NCI-H1694 treated with DMSO at 0.1 percent for 48 hours (cell line): ENCODE results near the gene NDST4.

Experiments used
- DNase-seq: peaks from one replicate; lab custom pipeline; 2025; lab: John Stamatoyannopoulos, UW

NDST4 gene

GRCh38 chr4:114907568-114907967, 205.9 kb downstream of the NDST4 start:
- DNase-seq, result no peak

- DNase-seq, result no peak
These were observed 208.4 kb downstream of the NDST4 start for GRCh38 chr4:114905017-114905416.

GRCh38 chr4:114900934-114901333, 212.5 kb downstream of the NDST4 start:
- DNase-seq, result no peak

- no peak for DNase-seq
These were observed 222.6 kb downstream of the NDST4 start for GRCh38 chr4:114890773-114891172.

GRCh38 chr4:114886761-114887160, 226.7 kb downstream of the NDST4 start:
- DNase-seq, result no peak

GRCh38 chr4:114883641-114884040, 229.8 kb downstream of the NDST4 start:
- no peak for DNase-seq

GRCh38 chr4:114879916-114880669, 233.3 kb downstream of the NDST4 start:
- DNase-seq, result peak; percentile 80

GRCh38 chr4:114875630-114876029, 237.8 kb downstream of the NDST4 start:
- no peak for DNase-seq

GRCh38 chr4:114874321-114874720, 239.1 kb downstream of the NDST4 start:
- DNase-seq, result no peak

- no peak for DNase-seq
These were observed 242.4 kb downstream of the NDST4 start for GRCh38 chr4:114870987-114871386.

GRCh38 chr4:114866901-114867670, 246.3 kb downstream of the NDST4 start:
- no peak for DNase-seq

GRCh38 chr4:114864060-114864459, 249.4 kb downstream of the NDST4 start:
- DNase-seq, result no peak

- no peak for DNase-seq
These were observed 252.6 kb downstream of the NDST4 start for GRCh38 chr4:114860786-114861185.

- DNase-seq, result no peak
These were observed 255.6 kb downstream of the NDST4 start for GRCh38 chr4:114857831-114858230.

GRCh38 chr4:114839986-114840385, 273.4 kb downstream of the NDST4 start:
- DNase-seq, result no peak

- no peak for DNase-seq
These were observed 282.8 kb downstream of the NDST4 start for GRCh38 chr4:114830628-114831027.

- no peak for DNase-seq
These were observed 285.8 kb downstream of the NDST4 start for GRCh38 chr4:114827651-114828050.

GRCh38 chr4:114815760-114816159, 297.7 kb downstream of the NDST4 start:
- no peak for DNase-seq

- no peak for DNase-seq
These were observed 299.5 kb downstream of the NDST4 start for GRCh38 chr4:114813961-114814360.

- DNase-seq, result no peak
These were observed 301.7 kb downstream of the NDST4 start for GRCh38 chr4:114811564-114812301.

- DNase-seq, result no peak
These were observed 305.5 kb downstream of the NDST4 start for GRCh38 chr4:114807759-114808404.

- DNase-seq, result no peak
These were observed 306.1 kb downstream of the NDST4 start for GRCh38 chr4:114807357-114807756.
